Stimulated activated CD8-positive, alpha-beta memory T cell treated with anti-CD3 and anti-CD28 coated beads, Interleukin-4, amount 100 ng/mL, for 4 hours (primary cell): ENCODE results near the gene DRD4.
"Not testable (repeated sequence)": the region's sequence is repeated elsewhere in the genome, so short reads cannot be mapped to it uniquely, and the experiment has no call there.

Experiments
- DNase-seq, 2 donors: peaks; one replicate each; pipeline ENCODE4 v3.0.0-alpha.2; 2020; ENCODE audit warnings: low read depth in 2 of 2, low spot score in 1 of 2

DRD4 gene

GRCh38 chr11:641806-642370, 4.8 kb downstream of the DRD4 start:
- no peak for DNase-seq

DNA sequence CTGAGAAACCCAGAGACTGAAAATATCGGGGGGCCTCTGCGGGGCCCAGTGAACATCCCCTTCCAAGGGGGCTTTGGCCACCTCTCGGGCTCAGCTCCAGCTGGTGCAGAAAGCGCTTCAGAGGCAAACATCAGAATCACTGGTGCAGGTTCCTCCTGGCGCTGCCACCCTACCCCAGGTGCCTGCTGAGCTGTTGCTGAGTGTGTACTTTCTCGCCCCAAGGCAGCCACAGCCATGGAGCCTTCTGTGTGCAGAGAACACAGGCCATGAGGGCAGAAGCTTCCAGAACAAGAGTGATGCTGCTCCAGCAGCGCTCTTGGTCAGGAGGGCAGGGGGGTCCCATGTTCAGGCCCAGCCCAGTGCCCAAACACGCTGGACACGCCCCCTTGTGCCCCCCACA, 6.3 kb downstream of the DRD4 start:
- DNase-seq, result no peak

DNA sequence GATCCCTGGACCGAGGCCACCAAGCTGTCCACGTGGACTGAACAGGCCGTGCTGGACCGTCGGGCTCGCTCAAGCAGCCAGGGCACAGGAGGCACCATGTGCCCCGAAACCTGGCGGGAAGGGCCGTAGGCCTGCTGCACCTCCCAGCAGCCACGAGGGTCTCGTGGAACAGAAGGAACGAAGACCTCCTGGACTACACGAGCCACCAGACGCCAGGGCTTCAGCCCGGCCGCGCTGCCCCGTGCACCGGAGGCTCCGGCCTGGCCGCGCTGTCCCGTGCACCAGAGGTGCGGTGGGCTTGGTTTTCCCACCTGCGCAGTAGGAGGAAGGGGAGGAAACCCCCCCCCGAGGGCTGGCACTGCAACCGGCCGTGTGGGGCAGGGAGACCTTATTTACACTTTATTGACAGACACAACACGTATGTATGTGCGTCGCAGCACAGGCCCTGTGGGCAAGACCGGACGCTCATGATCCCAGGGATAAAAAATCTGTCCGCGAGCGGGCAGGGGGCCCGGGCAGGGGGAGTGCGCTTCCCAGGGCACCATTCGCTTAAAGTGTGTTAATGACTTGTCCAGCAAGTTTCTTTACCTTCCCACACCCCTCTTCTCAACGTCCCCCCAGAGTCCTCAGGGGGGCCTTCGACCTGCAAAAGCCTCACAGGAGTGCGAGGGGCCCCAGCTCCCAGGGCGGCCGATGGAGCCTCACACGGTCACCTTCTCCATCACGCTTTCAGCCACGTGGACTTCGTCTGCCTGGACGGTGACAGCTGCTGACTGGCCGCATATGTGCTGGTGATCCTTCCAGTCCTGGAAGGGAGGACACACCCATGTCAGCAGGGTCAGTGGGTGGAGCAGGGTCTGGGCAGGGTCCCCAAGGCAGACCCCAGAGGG, 7.0 kb downstream of the DRD4 start:
- no peak for DNase-seq

- no peak for DNase-seq
Observed at GRCh38 chr11:645536-645935, 8.5 kb downstream of the DRD4 start.

- no peak for DNase-seq
Observed at GRCh38 chr11:646214-646613, 9.1 kb downstream of the DRD4 start.

DNA sequence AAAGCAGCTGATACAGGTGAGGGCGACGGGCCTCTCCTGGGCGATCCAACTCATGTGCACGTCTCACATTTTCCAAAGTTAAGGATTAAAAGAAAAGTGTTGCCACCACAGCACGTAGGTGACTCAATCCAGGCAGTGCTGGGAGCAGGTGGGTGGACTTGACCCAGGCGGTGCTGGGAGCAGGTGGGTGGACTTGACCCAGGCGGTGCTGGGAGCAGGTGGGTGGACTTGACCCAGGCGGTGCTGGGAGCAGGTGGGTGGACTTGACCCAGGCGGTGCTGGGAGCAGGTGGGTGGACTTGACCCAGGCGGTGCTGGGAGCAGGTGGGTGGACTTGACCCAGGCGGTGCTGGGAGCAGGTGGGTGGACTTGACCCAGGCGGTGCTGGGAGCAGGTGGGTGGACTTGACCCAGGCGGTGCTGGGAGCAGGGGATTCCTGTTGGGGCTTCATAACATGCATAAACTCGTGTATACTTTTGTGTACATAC, 10.6 kb downstream of the DRD4 start:
- DNase-seq, result not testable (repeated sequence)

DNA sequence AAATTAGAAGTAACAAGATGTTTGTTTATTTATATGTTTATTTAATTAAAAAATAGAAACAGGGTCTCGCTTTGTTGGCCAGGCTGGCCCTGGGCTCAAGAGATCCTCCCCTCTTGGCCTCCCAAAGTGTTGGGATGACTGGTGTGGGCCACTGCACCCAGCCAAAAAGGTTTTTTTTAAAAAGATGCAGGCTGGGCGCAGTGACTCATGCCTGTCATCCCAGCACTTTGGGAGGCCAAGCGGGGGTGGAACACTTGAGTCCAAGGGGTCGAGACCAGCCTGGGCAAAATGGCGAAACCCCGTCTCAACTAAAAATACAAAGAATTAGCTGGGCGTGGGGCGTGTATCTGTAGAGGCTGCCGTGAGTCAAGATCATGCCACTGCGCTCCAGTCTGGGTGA, 13.4 kb downstream of the DRD4 start:
- DNase-seq, result no peak

DNA sequence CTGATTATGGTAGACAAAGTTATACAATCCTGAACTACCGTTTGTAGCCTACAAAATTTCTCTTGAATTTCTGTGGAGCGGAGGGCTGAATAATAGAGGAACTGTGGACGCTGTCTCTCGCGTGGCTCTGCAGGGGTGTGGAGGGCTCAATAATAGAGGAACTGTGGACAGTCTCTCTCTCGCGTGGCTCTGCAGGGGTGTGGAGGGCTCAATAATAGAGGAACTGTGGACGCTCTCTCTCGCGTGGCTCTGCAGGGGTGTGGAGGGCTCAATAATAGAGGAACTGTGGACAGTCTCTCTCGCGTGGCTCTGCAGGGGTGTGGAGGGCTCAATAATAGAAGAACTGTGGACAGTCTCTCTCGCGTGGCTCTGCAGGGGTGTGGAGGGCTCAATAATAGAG, 16.1 kb downstream of the DRD4 start:
- not testable (repeated sequence) for DNase-seq

- no peak for DNase-seq
Observed at GRCh38 chr11:653837-654236, 16.8 kb downstream of the DRD4 start.

GRCh38 chr11:654444-654843, 17.4 kb downstream of the DRD4 start:
- not testable (repeated sequence) for DNase-seq

- DNase-seq, result no peak
Observed at GRCh38 chr11:655036-655726, 18.1 kb downstream of the DRD4 start.

DNA sequence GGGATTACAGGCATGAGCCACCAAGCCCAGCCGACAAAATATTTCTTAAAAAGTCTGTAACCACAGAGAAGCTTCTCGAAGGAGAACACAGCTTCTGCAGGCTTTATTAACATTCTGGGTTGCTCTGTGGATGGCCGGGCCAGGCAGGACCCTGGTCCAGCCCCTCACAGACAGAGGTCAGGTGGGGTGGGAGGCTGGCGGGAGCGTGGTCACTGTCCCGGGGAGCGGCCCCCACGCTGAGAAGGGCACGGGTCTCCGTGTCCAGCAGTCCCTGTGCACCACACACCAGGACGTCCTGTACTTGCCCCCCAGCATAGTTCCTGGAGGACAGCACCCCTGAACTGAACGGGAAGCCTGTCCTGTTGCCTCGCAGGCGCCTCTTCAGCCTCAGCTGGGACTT, 19.4 kb downstream of the DRD4 start:
- DNase-seq, result no peak

- no peak for DNase-seq
Observed at GRCh38 chr11:656866-657265, 19.8 kb downstream of the DRD4 start.

DNA sequence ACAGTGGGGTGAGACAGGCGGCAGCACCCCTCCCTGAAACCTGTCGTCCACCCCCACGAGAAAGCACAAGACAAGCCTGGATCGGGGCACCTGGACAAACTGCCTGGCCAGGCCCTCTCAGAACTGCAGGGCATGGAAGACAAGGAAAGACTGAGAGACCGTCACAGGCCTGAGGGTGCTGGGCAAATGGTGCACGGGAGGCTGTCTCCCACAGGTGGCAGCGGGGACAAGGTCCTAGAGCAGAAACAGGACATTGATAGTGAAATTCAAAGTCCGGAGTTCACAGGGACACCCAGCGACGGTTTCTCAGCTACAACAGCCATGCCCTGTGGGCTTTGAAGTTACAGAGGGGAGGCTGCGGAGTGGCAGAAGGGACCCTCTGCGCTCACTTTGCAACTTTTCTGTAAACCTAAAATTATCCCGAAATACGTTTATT, 20.6 kb downstream of the DRD4 start:
- no peak for DNase-seq

- DNase-seq, result no peak
Observed at GRCh38 chr11:659532-660085, 22.5 kb downstream of the DRD4 start.

DNA sequence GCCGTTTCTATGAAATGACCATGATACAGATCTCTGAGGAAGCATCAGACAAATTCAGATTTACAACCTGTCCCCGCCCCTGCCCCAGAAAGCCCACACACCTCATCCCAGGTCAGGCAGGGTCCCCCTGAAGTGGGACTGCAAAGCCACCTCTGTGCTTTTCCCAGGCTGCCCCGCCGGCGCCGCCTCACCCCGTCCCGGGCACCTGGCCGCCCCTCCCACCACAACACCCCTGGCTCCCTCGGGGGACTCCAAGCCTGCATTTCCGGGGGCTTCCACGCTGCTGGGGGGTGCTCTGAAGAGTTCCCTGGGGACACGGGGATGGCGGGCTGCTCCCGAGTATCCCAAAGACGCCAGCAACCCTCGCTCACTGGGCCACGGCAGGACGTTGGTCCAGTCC, 23.2 kb downstream of the DRD4 start:
- no peak for DNase-seq

DNA sequence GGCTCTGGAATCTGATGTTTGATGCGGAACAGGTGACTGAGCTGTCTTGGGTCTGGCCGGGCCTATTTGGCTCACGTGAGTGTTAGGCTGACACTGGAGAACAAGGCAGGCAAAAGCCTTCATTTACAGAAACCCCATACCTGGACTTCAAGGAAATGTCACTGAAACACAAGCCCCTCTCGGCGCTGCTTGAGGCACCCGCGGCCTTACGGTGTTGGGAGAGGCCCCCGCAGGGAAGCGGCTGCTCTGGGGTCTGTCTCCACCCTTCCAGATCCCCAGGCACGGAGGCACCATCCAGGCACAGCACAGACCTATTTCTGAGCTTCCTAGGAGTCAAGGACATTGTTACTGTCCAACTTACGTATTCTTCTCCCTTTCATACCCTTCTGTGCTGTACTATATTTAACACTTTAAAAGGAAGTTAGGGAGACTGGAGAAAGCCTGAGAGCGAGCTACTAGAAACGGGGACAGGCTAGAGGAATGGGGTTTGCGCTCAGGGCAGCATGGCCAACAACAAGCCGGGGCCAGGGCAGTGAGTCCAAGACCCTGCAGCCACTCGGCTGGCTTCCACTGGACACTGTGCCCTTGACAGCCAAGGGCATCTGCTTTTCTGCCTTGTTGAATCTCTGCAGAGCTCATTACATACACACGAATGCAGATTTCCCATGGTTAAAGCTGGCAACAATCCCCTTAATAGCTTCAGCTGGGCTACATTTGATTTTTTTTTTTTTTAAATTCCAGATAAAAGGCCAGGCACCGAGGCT, 23.8 kb downstream of the DRD4 start:
- no peak for DNase-seq

DNA sequence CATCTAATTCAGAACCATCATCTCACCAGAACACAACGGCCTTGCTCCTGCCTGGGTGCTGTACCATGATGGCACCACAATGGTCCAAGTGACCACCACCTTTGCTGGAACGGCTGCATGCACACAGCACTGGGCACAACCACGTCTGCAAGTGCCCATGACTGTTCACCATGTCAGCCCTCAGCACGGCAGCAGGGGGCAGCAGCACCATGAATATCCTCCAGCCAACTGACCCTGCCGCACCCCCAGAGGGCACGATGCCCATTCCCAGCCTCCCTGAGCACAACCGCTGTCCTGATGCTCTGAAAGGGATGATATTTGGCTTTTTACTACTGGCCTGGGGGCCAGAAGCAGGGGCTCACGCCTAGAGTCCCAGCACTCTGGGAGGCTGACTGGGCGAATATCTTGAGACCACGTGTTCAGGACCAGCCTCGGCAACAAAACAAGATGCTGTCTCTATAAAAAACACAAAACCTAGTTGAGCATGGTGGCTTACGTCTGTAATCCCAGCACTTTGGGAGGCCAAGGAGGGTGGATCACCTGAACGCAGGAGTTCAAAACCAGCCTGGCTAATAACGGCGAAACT, 25.7 kb downstream of the DRD4 start:
- DNase-seq, result no peak

DNA sequence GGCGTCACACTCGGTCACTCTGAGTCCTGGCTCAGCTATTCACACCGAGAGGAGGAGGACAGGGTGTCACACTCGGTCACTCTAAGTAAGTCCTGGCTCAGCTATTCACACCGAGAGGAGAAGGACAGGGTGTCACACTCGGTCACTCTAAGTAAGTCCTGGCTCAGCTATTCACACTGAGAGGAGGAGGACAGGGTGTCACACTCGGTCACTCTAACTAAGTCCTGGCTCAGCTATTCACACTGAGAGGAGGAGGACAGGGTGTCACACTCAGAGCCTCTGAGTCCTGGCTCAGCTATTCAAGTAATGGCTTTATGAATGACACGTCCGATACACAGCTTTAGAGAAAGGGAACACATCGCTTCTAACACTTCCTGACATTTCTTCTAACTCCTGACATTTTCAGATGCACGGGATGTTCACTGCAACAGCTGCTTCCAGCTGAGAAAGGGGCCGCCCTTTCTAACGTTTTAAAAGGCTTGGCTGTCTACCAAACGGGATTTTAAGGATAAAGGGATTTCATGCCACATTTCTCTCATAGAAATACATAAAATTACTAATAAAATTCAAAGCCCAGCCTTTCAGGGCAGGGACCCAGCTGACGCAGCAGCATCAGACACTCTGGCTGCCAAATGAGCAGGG, 28.1 kb downstream of the DRD4 start:
- no peak for DNase-seq

- no peak for DNase-seq
Observed at GRCh38 chr11:665704-666281, 28.7 kb downstream of the DRD4 start.
